HG02870 (cell line): ENCODE data around the gene QKI.
"Not testable (repeated sequence)": the region's sequence is repeated elsewhere in the genome, so short reads cannot be mapped to it uniquely, and the experiment has no call there.

Source experiments
- ATAC-seq: cut with Tn5 transposase; IDR thresholded peaks from one replicate; pipeline ENCODE4 v1.9.1; 2021; ENCODE audit warnings: mild to moderate bottlenecking, moderate library complexity; ENCODE audit not compliant: unreplicated experiment

Gene QKI

GRCh38 chr6:163474581-163474980 is 60.1 kb downstream of the QKI start:
- no peak for ATAC-seq

DNA sequence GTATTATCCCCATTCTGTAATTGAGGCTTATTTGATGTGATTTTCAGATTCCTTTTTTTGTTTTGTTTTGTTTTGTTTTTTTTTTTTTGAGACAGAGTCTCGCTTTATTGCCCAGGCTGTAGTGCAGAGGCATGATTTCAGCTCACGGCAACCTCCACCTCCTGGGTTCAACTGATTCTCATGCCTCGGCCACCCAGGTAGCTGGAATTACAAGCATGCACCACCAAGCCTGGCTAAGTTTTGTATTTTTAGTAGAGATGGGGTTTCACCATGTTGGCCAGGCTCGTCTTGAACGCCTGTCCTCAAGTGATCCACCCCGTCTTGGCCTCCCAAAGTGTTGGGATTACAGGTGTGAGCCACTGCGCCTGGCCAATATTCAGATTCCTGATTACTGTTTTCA is 62.4 kb downstream of the QKI start:
- not testable (repeated sequence) for ATAC-seq

GRCh38 chr6:163483107-163483506 is 68.6 kb downstream of the QKI start:
- ATAC-seq: no peak

DNA sequence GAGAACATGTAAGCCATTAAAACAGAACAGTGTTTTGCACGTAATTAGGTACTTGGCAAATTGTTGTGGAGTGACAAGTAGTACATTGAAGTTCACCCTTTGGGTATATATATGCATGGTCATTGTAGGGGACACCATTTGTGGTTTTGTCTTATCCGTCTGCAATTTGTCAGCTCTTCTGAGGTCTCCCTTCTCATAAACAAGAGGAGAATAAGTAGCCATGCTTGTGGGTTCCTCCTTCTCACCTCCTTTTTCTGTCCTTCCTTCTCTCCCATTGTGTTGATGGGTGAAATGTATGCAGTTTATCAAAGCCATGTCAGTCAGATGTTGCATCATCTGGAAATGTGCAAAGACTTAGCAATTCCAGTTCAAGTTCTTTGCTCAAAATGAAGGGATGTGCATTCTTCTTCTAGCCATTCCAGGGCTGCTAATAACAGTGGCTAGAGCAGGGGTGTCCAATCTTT is 70.9 kb downstream of the QKI start:
- no peak for ATAC-seq

GRCh38 chr6:163486821-163487220 is 72.3 kb downstream of the QKI start:
- ATAC-seq: no peak

DNA sequence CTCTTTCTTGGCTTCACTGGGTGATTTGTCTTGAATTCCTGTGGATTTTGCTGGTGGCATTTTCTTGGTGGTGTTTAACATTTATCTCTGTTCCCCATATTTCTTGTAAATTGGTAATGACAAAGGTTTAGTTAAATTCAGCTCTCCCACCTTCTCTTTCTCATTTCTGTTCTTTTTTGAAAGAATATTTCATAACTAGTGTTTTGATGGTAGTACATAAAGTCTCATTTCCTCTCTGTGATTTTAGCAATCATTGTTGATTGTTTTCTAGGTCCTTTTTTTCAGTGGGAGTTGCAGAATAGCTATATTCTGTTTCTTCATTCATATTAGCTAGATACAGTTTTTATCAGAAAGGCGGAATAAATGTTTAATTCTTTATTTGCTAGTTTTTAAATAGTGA is 73.1 kb downstream of the QKI start:
- no peak for ATAC-seq

- ATAC-seq: no peak
Observed at GRCh38 chr6:163489584-163489983, 75.1 kb downstream of the QKI start.

- ATAC-seq: no peak
Observed at GRCh38 chr6:163490826-163491577, 76.5 kb downstream of the QKI start.

- no peak for ATAC-seq
Observed at GRCh38 chr6:163491737-163492300, 77.3 kb downstream of the QKI start.

DNA sequence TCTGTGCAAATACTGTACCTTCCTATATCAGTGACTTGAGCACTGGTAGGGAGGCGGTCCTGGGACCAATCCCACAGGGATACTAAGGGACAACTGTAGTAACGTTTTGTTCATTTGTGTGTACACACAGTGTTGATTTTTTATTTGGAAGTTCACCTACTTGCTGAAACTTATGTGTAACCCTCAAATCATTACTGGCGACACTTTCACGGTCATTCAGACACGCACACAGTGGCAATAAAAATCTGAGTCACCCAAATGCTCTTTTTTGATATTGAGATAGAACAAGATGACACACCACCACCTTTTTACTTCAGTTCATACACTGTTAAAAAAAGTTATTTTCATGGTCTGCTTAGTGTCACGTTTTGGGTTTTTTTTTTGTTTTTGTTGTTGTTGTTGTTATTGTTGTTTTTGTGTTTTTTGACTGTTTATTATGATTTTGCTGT is 79.8 kb downstream of the QKI start:
- no peak for ATAC-seq

- ATAC-seq: no peak
Observed at GRCh38 chr6:163496205-163496604, 81.7 kb downstream of the QKI start.

GRCh38 chr6:163500105-163500504 is 85.6 kb downstream of the QKI start:
- ATAC-seq: no peak

GRCh38 chr6:163501026-163501425 is 86.5 kb downstream of the QKI start:
- ATAC-seq: no peak

DNA sequence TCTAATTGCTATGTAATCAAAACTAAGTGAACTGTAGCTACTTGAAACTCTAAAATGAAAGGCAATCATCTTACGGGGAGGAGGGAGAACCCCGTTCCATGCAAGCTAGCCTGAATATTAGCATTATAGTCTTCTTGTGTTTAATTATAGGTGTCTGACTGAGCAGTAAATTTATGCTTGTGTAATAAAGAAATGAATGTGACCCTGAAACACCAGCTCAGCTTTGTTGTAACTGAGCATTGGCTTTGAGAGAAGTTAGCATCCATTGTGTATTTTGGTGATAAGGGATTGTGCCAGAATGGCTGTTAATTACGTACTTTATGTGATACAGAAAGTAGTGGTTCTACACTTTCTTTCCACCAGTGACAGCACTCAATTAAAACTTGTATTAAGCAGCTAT is 86.9 kb downstream of the QKI start:
- ATAC-seq: no peak

- ATAC-seq: no peak
Observed at GRCh38 chr6:163504984-163505640, 90.6 kb downstream of the QKI start.

- ATAC-seq: no peak
Observed at GRCh38 chr6:163507965-163508364, 93.4 kb downstream of the QKI start.

- ATAC-seq: no peak
Observed at GRCh38 chr6:163513003-163513402, 98.5 kb downstream of the QKI start.

- no peak for ATAC-seq
Observed at GRCh38 chr6:163513570-163514166, 99.2 kb downstream of the QKI start.

DNA sequence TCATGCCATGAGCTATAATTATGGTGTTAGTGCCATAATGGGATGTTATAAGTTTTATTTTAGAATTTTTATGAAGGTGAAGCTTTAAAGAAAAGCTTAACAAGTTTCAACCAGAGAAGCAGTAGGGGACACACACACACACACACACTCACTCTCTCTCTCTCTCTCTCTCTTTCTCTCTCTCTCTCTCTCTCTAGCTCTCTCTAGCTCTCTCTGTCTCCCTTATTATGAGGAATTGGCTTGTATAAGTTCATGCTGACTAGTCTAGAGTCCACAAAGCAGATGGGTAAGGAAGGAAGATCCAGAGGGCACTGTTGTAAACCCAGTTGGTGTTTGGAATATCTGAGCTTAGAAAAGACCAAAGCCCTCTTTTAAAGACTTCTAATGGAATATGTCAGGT is 102.4 kb downstream of the QKI start:
- ATAC-seq: no peak

DNA sequence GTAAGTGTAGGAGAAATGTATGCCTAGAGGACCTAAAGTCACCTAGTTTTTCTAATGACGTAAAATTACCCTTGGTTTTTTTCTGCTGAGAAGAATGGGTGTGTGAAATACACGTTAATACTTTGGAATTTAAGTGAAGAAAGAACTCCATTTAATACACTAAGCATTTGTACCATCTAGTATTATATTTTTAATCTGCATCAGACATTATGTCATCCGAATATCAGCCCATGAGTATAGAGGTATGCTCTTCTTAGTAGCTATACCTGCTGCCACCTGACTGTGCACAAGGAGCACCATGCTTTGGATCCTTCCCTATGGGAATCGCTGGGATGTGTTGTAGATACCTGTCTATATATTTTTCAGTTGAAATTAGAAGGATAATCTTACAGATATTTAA is 106.4 kb downstream of the QKI start:
- ATAC-seq: no peak

DNA sequence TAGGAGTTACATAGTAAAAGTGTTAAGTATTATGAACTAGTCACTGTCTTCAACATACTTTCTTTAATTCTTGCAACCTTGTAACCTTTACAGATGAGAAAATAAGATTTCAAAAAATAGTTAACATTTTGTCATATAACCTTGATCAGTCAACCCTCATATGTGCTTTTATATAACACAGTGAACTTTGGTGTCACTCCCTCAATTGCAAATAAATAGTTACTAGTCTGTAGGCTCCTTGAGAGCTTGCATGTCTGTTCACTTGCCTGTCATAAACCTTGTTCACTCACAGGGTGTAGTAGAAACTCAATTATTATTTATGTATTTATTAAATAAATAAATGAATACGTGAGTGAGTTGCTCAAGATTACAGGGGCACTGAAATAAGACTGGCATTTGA is 107.5 kb downstream of the QKI start:
- no peak for ATAC-seq

GRCh38 chr6:163525926-163526325 is 111.4 kb downstream of the QKI start:
- no peak for ATAC-seq
